CD8-positive, alpha-beta memory T cell (primary cell): Measurements from ENCODE around the gene GBGT1. TPM values are rescaled to one million over a fixed set of nuclear protein-coding genes. Genes with fewer than 3 reads are reported as not detected.

Experiments
- CTCF ChIA-PET: fragments of 350-600 bp; sonication (Branson Sonifier 250); formaldehyde crosslinking; loops from one replicate; lab custom pipeline; 2021; ENCODE audit warnings: antibody characterized with exemption; lab: Charles Lee
- POLR2A ChIA-PET: fragments of 350-600 bp; sonication (Branson Sonifier 250); formaldehyde crosslinking; loops from one replicate; lab custom pipeline; 2021; ENCODE audit warnings: antibody characterized with exemption; lab: Charles Lee
- DNase-seq, 5 donors: peaks; one replicate each; pipeline versions ENCODE4 v3.0.0 to v3.0.0-alpha.2; 2020 to 2022; ENCODE audit warnings: mixed read lengths in 1 of 5
- H3K27ac ChIP-seq: one replicate; pipeline ENCODE4 v1.7.0; 2013; ENCODE audit warnings: low read depth, mild to moderate bottlenecking, low read length, moderate library complexity
- H3K27me3 ChIP-seq: 2 replicates; pipeline ENCODE4 v1.7.0; 2013; ENCODE audit warnings: low read length, mild to moderate bottlenecking; ENCODE audit not compliant: insufficient read depth, poor library complexity, severe bottlenecking
- H3K36me3 ChIP-seq: 2 replicates; pipeline ENCODE4 v1.7.0; 2013; ENCODE audit warnings: mild to moderate bottlenecking, low read length, moderate library complexity; ENCODE audit not compliant: insufficient read depth
- H3K4me1 ChIP-seq: 2 replicates; pipeline ENCODE4 v1.7.0; 2013; ENCODE audit warnings: mild to moderate bottlenecking, low read length, moderate library complexity; ENCODE audit not compliant: insufficient read depth
- H3K4me3 ChIP-seq: 2 replicates; pipeline ENCODE4 v1.7.0; 2013; ENCODE audit warnings: mild to moderate bottlenecking, low read length
- H3K9me3 ChIP-seq: 2 replicates; pipeline ENCODE4 v1.7.0; 2013; ENCODE audit warnings: mild to moderate bottlenecking, low read length
- H3K27ac Mint-ChIP-seq, 8 donors: one replicate each; pipeline ENCODE4 v1.8.0; 2020 to 2021; ENCODE audit warnings: mixed read lengths in 8 of 8, mild to moderate bottlenecking in 6 of 8, inconsistent platforms in 3 of 8, moderate library complexity in 3 of 8
- H3K27me3 Mint-ChIP-seq, 2 donors: one replicate each; pipeline ENCODE4 v1.8.0; 2020 to 2021; ENCODE audit warnings: mixed read lengths in 2 of 2, mild to moderate bottlenecking in 1 of 2, moderate library complexity in 1 of 2
- H3K36me3 Mint-ChIP-seq, 3 donors: one replicate each; pipeline ENCODE4 v1.8.0; 2020 to 2021; ENCODE audit warnings: mixed read lengths in 3 of 3, inconsistent platforms in 1 of 3, mild to moderate bottlenecking in 1 of 3
- H3K4me1 Mint-ChIP-seq, 3 donors: one replicate each; pipeline ENCODE4 v1.8.0; 2020 to 2021; ENCODE audit warnings: mixed read lengths in 3 of 3, inconsistent platforms in 1 of 3, mild to moderate bottlenecking in 1 of 3
- H3K4me3 Mint-ChIP-seq, 7 donors: one replicate each; pipeline ENCODE4 v1.8.0; 2020 to 2021; ENCODE audit warnings: mixed read lengths in 7 of 7, mild to moderate bottlenecking in 6 of 7, moderate library complexity in 4 of 7, inconsistent platforms in 2 of 7
- H3K9me3 Mint-ChIP-seq, 5 donors: one replicate each; pipeline ENCODE4 v1.8.0; 2020 to 2022; ENCODE audit warnings: mixed read lengths in 5 of 5, mild to moderate bottlenecking in 3 of 5, moderate library complexity in 2 of 5, inconsistent platforms in 1 of 5
- polyA plus RNA-seq: library from polyadenylated mRNA; unstranded; fragments of 300-500 nt; fragmentation: Illumina TruSeq; gene quantifications from one replicate; pipeline ENCODE4 v1.2.3, GENCODE V29; 2021
- total RNA-seq, 2 experiments: library from RNA; stranded (reverse); gene quantifications; one replicate each; pipeline ENCODE4 v1.2.3, GENCODE V29; 2021

GBGT1 gene
- total and polyA plus RNA-seq, 3 experiments from 2014 or later: 1.8 to 2.6 TPM; not detected in 1

GRCh38 chr9:133107245-133107722, 56.4 kb downstream of the GBGT1 start:
- H3K27ac ChIP-seq: no peak overlapping the region
- Mint-ChIP-seq H3K27me3 (no peaks in the 10 kb centered on the region), H3K4me3 (no peak overlapping the region), H3K36me3 (peaks cover 4 to 88% (median 7%) of the 10 kb centered on the region in 3 donors), H3K27ac (peak overlapping the region in 2 of 8 donors; percentile 3 to 54), H3K9me3 (peaks cover 0 to 1% (median 0%) of the 10 kb centered on the region in 5 donors), H3K4me1 (peaks cover 0 to 6% (median 6%) of the 10 kb centered on the region in 3 donors)
- H3K4me1 ChIP-seq: peaks cover 1% of the 10 kb centered on the region
- ChIA-PET CTCF (interaction anchor here (1.0 to 25.9 kb wide), 4 partner anchors 26 to 79 kb away, joined by 3 to 521 read pairs (median 3); no protein-coding TSS in a partner anchor), POLR2A (interaction anchor here (1.3 to 1.5 kb wide), 2 partner anchors 26 to 37 kb away, joined by 3 to 4 read pairs; no protein-coding TSS in a partner anchor)
- H3K36me3 ChIP-seq: peaks cover 65% of the 10 kb centered on the region
- no peak overlapping the region for H3K4me3 ChIP-seq
- peak in 1 of 5 donors; percentile 44 for DNase-seq
- no peaks in the 10 kb centered on the region for H3K9me3 ChIP-seq
- no peaks in the 10 kb centered on the region for H3K27me3 ChIP-seq

- Mint-ChIP-seq H3K27me3 (no peaks in the 10 kb centered on the region), H3K36me3 (peaks cover 4 to 89% (median 7%) of the 10 kb centered on the region in 3 donors), H3K4me1 (peaks cover 0 to 4% (median 3%) of the 10 kb centered on the region in 3 donors), H3K9me3 (peaks cover 0 to 1% (median 0%) of the 10 kb centered on the region in 5 donors), H3K27ac (no peak overlapping the region), H3K4me3 (peak overlapping the region in 1 of 7 donors; percentile 56)
- ChIA-PET POLR2A (interaction anchor here (1.3 kb wide), 1 partner anchor 27 kb away, joined by 4 read pairs; no protein-coding TSS in a partner anchor), CTCF (interaction anchor here (0.7 to 25.9 kb wide), 4 partner anchors 13 to 84 kb away, joined by 3 to 521 read pairs (median 4); no protein-coding TSS in a partner anchor)
- peak in 1 of 5 donors; percentile 40 for DNase-seq
- Histone ChIP-seq H3K4me1 (no peaks in the 10 kb centered on the region), H3K9me3 (no peaks in the 10 kb centered on the region), H3K36me3 (peaks cover 71% of the 10 kb centered on the region), H3K27ac (no peak overlapping the region), H3K4me3 (no peak overlapping the region), H3K27me3 (no peaks in the 10 kb centered on the region)
Observed at GRCh38 chr9:133106511-133107244, 57.0 kb downstream of the GBGT1 start.

GRCh38 chr9:133105461-133105770, 58.3 kb downstream of the GBGT1 start:
- Histone ChIP-seq H3K27ac (no peak overlapping the region), H3K4me1 (no peaks in the 10 kb centered on the region), H3K36me3 (peaks cover 83% of the 10 kb centered on the region), H3K4me3 (no peak overlapping the region), H3K9me3 (no peaks in the 10 kb centered on the region), H3K27me3 (no peaks in the 10 kb centered on the region)
- Mint-ChIP-seq H3K9me3 (peaks cover 0 to 1% (median 0%) of the 10 kb centered on the region in 5 donors), H3K27me3 (no peaks in the 10 kb centered on the region), H3K36me3 (peaks cover 7 to 91% (median 8%) of the 10 kb centered on the region in 3 donors), H3K27ac (no peak overlapping the region), H3K4me1 (peaks cover 0 to 3% (median 0%) of the 10 kb centered on the region in 3 donors), H3K4me3 (no peak overlapping the region)
- CTCF ChIA-PET: interaction anchor here (0.8 to 25.9 kb wide), 4 partner anchors 12 to 83 kb away, joined by 3 to 521 read pairs (median 4); no protein-coding TSS in a partner anchor
- POLR2A ChIA-PET: interaction anchor here (0.7 to 1.1 kb wide), 2 partner anchors 16 to 38 kb away, joined by 3 to 4 read pairs; no protein-coding TSS in a partner anchor
- peak in 1 of 5 donors; percentile 45 for DNase-seq

- CTCF ChIA-PET: interaction anchor here (1.1 to 25.9 kb wide), 3 partner anchors 29 to 83 kb away, joined by 3 to 521 read pairs (median 6); no protein-coding TSS in a partner anchor
Observed at GRCh38 chr9:133104718-133105460, 58.8 kb downstream of the GBGT1 start.

GRCh38 chr9:133103987-133104505, 59.7 kb downstream of the GBGT1 start:
- Mint-ChIP-seq H3K27ac (peak overlapping the region in 2 of 8 donors; percentile 19 to 63), H3K9me3 (peaks cover 0 to 1% (median 0%) of the 10 kb centered on the region in 5 donors), H3K4me3 (no peak overlapping the region), H3K36me3 (peaks cover 10 to 91% (median 19%) of the 10 kb centered on the region in 3 donors), H3K27me3 (no peaks in the 10 kb centered on the region), H3K4me1 (peaks cover 0 to 3% (median 0%) of the 10 kb centered on the region in 3 donors)
- peak in 1 of 5 donors; percentile 38 for DNase-seq
- H3K36me3 ChIP-seq: peaks cover 81% of the 10 kb centered on the region
- H3K27ac ChIP-seq: no peak overlapping the region
- no peak overlapping the region for H3K4me3 ChIP-seq
- CTCF ChIA-PET: interaction anchor here (0.6 to 25.9 kb wide), 9 partner anchors 7 to 73 kb away, joined by 3 to 521 read pairs (median 4); partner anchors contain the start of gene GTF3C5
- H3K27me3 ChIP-seq: no peaks in the 10 kb centered on the region
- POLR2A ChIA-PET: interaction anchor here (1.3 kb wide), 1 partner anchor 40 kb away, joined by 6 read pairs; no protein-coding TSS in a partner anchor
- H3K4me1 ChIP-seq: no peaks in the 10 kb centered on the region
- H3K9me3 ChIP-seq: no peaks in the 10 kb centered on the region

More at GRCh38 chr9:133104718-133105460, 58.8 kb downstream of the GBGT1 start:
- H3K9me3 Mint-ChIP-seq: peaks cover 0 to 1% (median 0%) of the 10 kb centered on the region in 5 donors
- Histone ChIP-seq H3K9me3 (no peaks in the 10 kb centered on the region), H3K36me3 (peaks cover 83% of the 10 kb centered on the region), H3K4me3 (no peak overlapping the region), H3K4me1 (no peaks in the 10 kb centered on the region), H3K27ac (no peak overlapping the region), H3K27me3 (no peaks in the 10 kb centered on the region)
- peaks cover 8 to 91% (median 11%) of the 10 kb centered on the region in 3 donors for H3K36me3 Mint-ChIP-seq
- POLR2A ChIA-PET: interaction anchor here (1.1 kb wide), 1 partner anchor 39 kb away, joined by 4 read pairs; no protein-coding TSS in a partner anchor
- DNase-seq: peak in 1 of 5 donors; percentile 34
- H3K27ac Mint-ChIP-seq: peak overlapping the region in 3 of 8 donors; percentile 19 to 63 (median 45)
- peaks cover 0 to 3% (median 0%) of the 10 kb centered on the region in 3 donors for H3K4me1 Mint-ChIP-seq
- H3K27me3 Mint-ChIP-seq: no peaks in the 10 kb centered on the region
- no peak overlapping the region for H3K4me3 Mint-ChIP-seq

GRCh38 chr9:133103183-133103986, 60.3 kb downstream of the GBGT1 start:
- Histone ChIP-seq H3K4me1 (no peaks in the 10 kb centered on the region), H3K27ac (no peak overlapping the region), H3K4me3 (no peak overlapping the region), H3K27me3 (no peaks in the 10 kb centered on the region), H3K9me3 (no peaks in the 10 kb centered on the region), H3K36me3 (peaks cover 82% of the 10 kb centered on the region)
- ChIA-PET CTCF (interaction anchor here (0.6 to 25.9 kb wide), 13 partner anchors 8 to 72 kb away, joined by 3 to 521 read pairs (median 5); partner anchors contain the start of gene GTF3C5), POLR2A (interaction anchor here (1.3 kb wide), 1 partner anchor 41 kb away, joined by 6 read pairs; no protein-coding TSS in a partner anchor)
- peak overlapping the region; percentile 24 to 96 (median 88) for H3K27ac Mint-ChIP-seq
- no peak overlapping the region for H3K4me3 Mint-ChIP-seq
- peaks cover 0 to 3% (median 0%) of the 10 kb centered on the region in 3 donors for H3K4me1 Mint-ChIP-seq
- H3K27me3 Mint-ChIP-seq: no peaks in the 10 kb centered on the region
- DNase-seq: peak; percentile 31 to 72 (median 53)
- peaks cover 0 to 1% (median 0%) of the 10 kb centered on the region in 5 donors for H3K9me3 Mint-ChIP-seq
- H3K36me3 Mint-ChIP-seq: peaks cover 12 to 92% (median 24%) of the 10 kb centered on the region in 3 donors
